SK-N-SH (cell line): ENCODE data around the gene PACSIN2. TPM values are rescaled to one million over a fixed set of nuclear protein-coding genes. Genes with fewer than 3 reads are reported as not detected.

ENCODE experiments used
- CTCF ChIA-PET: fragments of 300-600, 350-600 bp; formaldehyde crosslinking; extraction: SDS; loops from one replicate; lab custom pipeline; 2021; lab: Yijun Ruan, JAX
- POLR2A ChIA-PET: fragments of 350-600 bp; sonication (Branson Sonifier 250); formaldehyde crosslinking; extraction: SDS; loops from one replicate; lab custom pipeline; 2020; ENCODE audit warnings: antibody characterized with exemption, inconsistent platforms; lab: Yijun Ruan, JAX
- DNase-seq: peaks from one replicate; pipeline ENCODE4 v3.0.0; 2012
- H2AFZ ChIP-seq: fragments of 200-600 bp; sonication (generic); 2 replicates; pipeline ENCODE4 v1.8.1; 2016; ENCODE audit warnings: antibody characterized with exemption, mild to moderate bottlenecking, low read depth
- H3F3A ChIP-seq: fragments of 200-600 bp; sonication (generic); replicated peaks from 2 replicates; pipeline ENCODE3; 2016; ENCODE audit warnings: antibody characterized with exemption, mild to moderate bottlenecking; ENCODE audit not compliant: insufficient read depth
- H3K27ac ChIP-seq, 2 experiments: fragments of 200-500 bp in 1 of 2; fragments of 200-600 bp in 1 of 2; sonication (Bioruptor generic) in 1 of 2; sonication (generic), shearing (Covaris generic) in 1 of 2; 2 replicates each; pipeline versions ENCODE4 v1.5.1 to v1.6.1; 2014 to 2016; ENCODE audit warnings: low read depth in 2 of 2, inconsistent platforms in 1 of 2, low read length in 1 of 2, mild to moderate bottlenecking in 1 of 2, mixed read lengths in 1 of 2
- H3K27me3 ChIP-seq: fragments of 200-600 bp; sonication (generic), shearing (Covaris generic); 2 replicates; pipeline ENCODE4 v1.6.1; 2016; ENCODE audit warnings: mixed run types; ENCODE audit not compliant: insufficient read depth
- H3K36me3 ChIP-seq, 2 experiments: fragments of 200-500 bp in 1 of 2; fragments of 200-600 bp in 1 of 2; sonication (Bioruptor generic) in 1 of 2; sonication (generic) in 1 of 2; replicated peaks in 1 of 2; 2 replicates each; pipeline versions ENCODE3 to v1.5.1; 2014 to 2016; ENCODE audit warnings: low read length in 1 of 2, mild to moderate bottlenecking in 1 of 2; ENCODE audit not compliant: insufficient read depth in 2 of 2, control insufficient read depth in 1 of 2
- H3K4me1 ChIP-seq, 2 experiments: fragments of 200-500 bp in 1 of 2; fragments of 200-600 bp in 1 of 2; sonication (Bioruptor generic) in 1 of 2; sonication (generic), shearing (Covaris generic) in 1 of 2; 2 replicates each; pipeline versions ENCODE4 v1.5.1 to v1.6.1; 2014 to 2016; ENCODE audit warnings: low read depth in 1 of 2, low read length in 1 of 2, mixed run types in 1 of 2; ENCODE audit not compliant: insufficient read depth in 2 of 2, control insufficient read depth in 1 of 2
- H3K4me2 ChIP-seq: fragments of 200-600 bp; sonication (generic), shearing (Covaris generic); 2 replicates; pipeline ENCODE4 v1.6.1; 2017; ENCODE audit warnings: mixed run types
- H3K4me3 ChIP-seq, 2 experiments: fragments of 200-500 bp in 1 of 2; fragments of 200-600 bp in 1 of 2; sonication (Bioruptor generic) in 1 of 2; sonication (generic), shearing (Covaris generic) in 1 of 2; 2 replicates each; pipeline versions ENCODE4 v1.5.1 to v1.8.1; 2014 to 2016; ENCODE audit warnings: low read depth in 2 of 2, inconsistent platforms in 1 of 2, low read length in 1 of 2, mild to moderate bottlenecking in 1 of 2, mixed read lengths in 1 of 2, moderate library complexity in 1 of 2
- H3K79me2 ChIP-seq: fragments of 200-600 bp; sonication (generic); 2 replicates; pipeline ENCODE4 v1.8.1; 2017; ENCODE audit warnings: mild to moderate bottlenecking; ENCODE audit not compliant: insufficient read depth
- H3K9ac ChIP-seq: fragments of 200-600 bp; sonication (generic); 2 replicates; pipeline ENCODE4 v1.6.1; 2017; ENCODE audit warnings: mixed run types
- H3K9me2 ChIP-seq: fragments of 200-600 bp; sonication (generic); 2 replicates; pipeline ENCODE4 v1.6.1; 2017; ENCODE audit warnings: mixed run types
- H3K9me3 ChIP-seq: fragments of 200-600 bp; sonication (generic); 2 replicates; pipeline ENCODE4 v1.6.1; 2017; ENCODE audit warnings: mixed run types, mild to moderate bottlenecking, moderate library complexity
- H4K20me1 ChIP-seq: fragments of 200-600 bp; sonication (generic); 2 replicates; pipeline ENCODE4 v1.6.1; 2017; ENCODE audit warnings: mild to moderate bottlenecking, mixed run types; ENCODE audit not compliant: insufficient read depth
- CTCF ChIP-seq: fragments of 200-600 bp; sonication (generic); IDR thresholded peaks from 2 replicates; pipeline ENCODE4 v1.6.1; 2017; ENCODE audit warnings: antibody characterized with exemption, mild to moderate bottlenecking, moderate library complexity
- ELF1 ChIP-seq: IDR thresholded peaks from 2 replicates; pipeline ENCODE4 v1.4.0; 2012
- EZH2phosphoT487 ChIP-seq: fragments of 200-600 bp; sonication (generic); IDR thresholded peaks from 2 replicates; pipeline ENCODE4 v1.6.1; 2017; ENCODE audit warnings: low read depth, mixed run types, mild to moderate bottlenecking, antibody characterized with exemption, moderate library complexity, borderline replicate concordance
- FOSL2 ChIP-seq: IDR thresholded peaks from 2 replicates; pipeline ENCODE4 v1.4.0; 2012; ENCODE audit warnings: low read depth, mild to moderate bottlenecking, moderate library complexity, borderline replicate concordance
- FOXM1 ChIP-seq: IDR thresholded peaks from 2 replicates; pipeline ENCODE4 v1.4.0; 2012; ENCODE audit warnings: low read depth, mild to moderate bottlenecking
- GABPA ChIP-seq: IDR thresholded peaks from 2 replicates; pipeline ENCODE4 v1.4.0; 2012; ENCODE audit warnings: low read depth, mild to moderate bottlenecking
- GATA2 ChIP-seq: sonication (generic); formaldehyde crosslinking; IDR thresholded peaks from 2 replicates; pipeline ENCODE4 v1.5.0; 2020; ENCODE audit warnings: mild to moderate bottlenecking, missing genetic modification reagents
- MXI1 ChIP-seq: IDR thresholded peaks from 2 replicates; pipeline ENCODE4 v1.6.1; 2012; ENCODE audit warnings: mild to moderate bottlenecking, low read depth, low read length, improper control_type of control experiment
- NFIC ChIP-seq: IDR thresholded peaks from 2 replicates; pipeline ENCODE4 v1.4.0; 2012; ENCODE audit warnings: borderline replicate concordance
- NRF1 ChIP-seq: IDR thresholded peaks from 2 replicates; pipeline ENCODE4 v1.6.1; 2012; ENCODE audit warnings: low read depth, mild to moderate bottlenecking, low read length
- PBX3 ChIP-seq: IDR thresholded peaks from 2 replicates; pipeline ENCODE4; 2012
- POLR2AphosphoS5 ChIP-seq: IDR thresholded peaks from 2 replicates; pipeline ENCODE4 v1.6.1; 2012; ENCODE audit warnings: low read depth, low read length
- RCOR1 ChIP-seq: fragments of 150-350 bp; IDR thresholded peaks from 2 replicates; pipeline ENCODE4 v1.6.1; 2017; ENCODE audit warnings: antibody characterized with exemption, low read length
- REST ChIP-seq: IDR thresholded peaks from 2 replicates; pipeline ENCODE4 v1.6.1; 2012; ENCODE audit warnings: mild to moderate bottlenecking, low read depth, low read length, moderate library complexity
- RFX5 ChIP-seq: IDR thresholded peaks from 2 replicates; pipeline ENCODE4 v1.6.1; 2012; ENCODE audit warnings: mild to moderate bottlenecking, improper control_type of control experiment, low read length
- RXRA ChIP-seq: IDR thresholded peaks from 2 replicates; pipeline ENCODE4 v1.4.0; 2012; ENCODE audit warnings: low read depth, mild to moderate bottlenecking, borderline replicate concordance
- SIN3A ChIP-seq: IDR thresholded peaks from 2 replicates; pipeline ENCODE4 v1.6.1; 2012; ENCODE audit warnings: low read depth, mild to moderate bottlenecking, low read length, moderate library complexity, borderline replicate concordance
- SMC3 ChIP-seq: IDR thresholded peaks from 2 replicates; pipeline ENCODE4 v1.6.1; 2012; ENCODE audit warnings: low read depth, low read length, improper control_type of control experiment
- TEAD4 ChIP-seq: IDR thresholded peaks from 2 replicates; pipeline ENCODE4 v1.4.0; 2012; ENCODE audit warnings: mild to moderate bottlenecking, borderline replicate concordance; ENCODE audit not compliant: insufficient read depth
- ZBTB33 ChIP-seq: IDR thresholded peaks from 2 replicates; pipeline ENCODE4 v1.4.0; 2012; ENCODE audit warnings: low read depth, borderline replicate concordance
- WGBS: methylation state at CpG from one replicate; pipeline ENCODE4 v1.1.6; 2017; ENCODE audit warnings: low lambda C conversion rate; 5-methylcytosine and 5-hydroxymethylcytosine counted together
- polyA plus RNA-seq, 3 experiments: library from polyadenylated mRNA; depleted of rRNA; stranded (reverse); fragments of >200 nt; gene quantifications; 2 replicates each; pipeline ENCODE4 v1.2.3, GENCODE V29; 2012

PACSIN2 gene
- polyA plus RNA-seq, 1 of the 3 experiments (the other 2 are of a cell fraction): 60.5 TPM

GRCh38 chr22:43006016-43006505 lies 8.9 kb downstream of the PACSIN2 start:
- no peaks in the 10 kb centered on the region for H3K9me3 ChIP-seq
- ChIA-PET CTCF (no interaction called here), POLR2A (no interaction called here)
- H3K36me3 ChIP-seq: no peaks in the 10 kb centered on the region
- H3K9me2 ChIP-seq: no peaks in the 10 kb centered on the region
- H2AFZ ChIP-seq: no peak overlapping the region
- DNase-seq: no peak
- H3K4me1 ChIP-seq: peaks cover 29% of the 10 kb centered on the region in 2 experiments
- H3K79me2 ChIP-seq: peaks cover 91% of the 10 kb centered on the region
- no peak overlapping the region for H3K4me3 ChIP-seq
- H4K20me1 ChIP-seq: peaks cover 4% of the 10 kb centered on the region; the same call in 1 of the 2 replicates
- no peak for TF ChIP-seq PBX3
- TF ChIP-seq FOXM1: no peak
- TF ChIP-seq RFX5: no peak
- TF ChIP-seq ELF1: no peak
- no peak for TF ChIP-seq FOSL2
- TF ChIP-seq NFIC: no peak
- TF ChIP-seq SMC3: no peak
- TF ChIP-seq MXI1: no peak
- no peak for TF ChIP-seq RXRA
- no peak for TF ChIP-seq RCOR1
- no peak for TF ChIP-seq NRF1
- TF ChIP-seq GATA2 (CRISPR knock-in tag): no peak
- TF ChIP-seq POLR2AphosphoS5: no peak
- TF ChIP-seq TEAD4: no peak
- no peak for TF ChIP-seq REST
- no peak for TF ChIP-seq CTCF
- no peak for TF ChIP-seq SIN3A
- no peak for TF ChIP-seq EZH2phosphoT487
- TF ChIP-seq GABPA: no peak
- TF ChIP-seq ZBTB33: no peak
- H3K27ac ChIP-seq: no peak overlapping the region
- H3K4me2 ChIP-seq: no peak overlapping the region
- 95% methylated on average over 3 of the region's 5 CpGs for WGBS
- H3F3A ChIP-seq: peaks cover 7% of the 10 kb centered on the region
- H3K9ac ChIP-seq: no peak overlapping the region
- H3K27me3 ChIP-seq: no peaks in the 10 kb centered on the region
